Muscle of leg (tissue), 11 donors: Measurements from ENCODE around the gene PCDHGB4. TPM values are rescaled to one million over a fixed set of nuclear protein-coding genes. Genes with fewer than 3 reads are reported as not detected.
A peak's percentile ranks its signal among the peaks of the same experiment; 100 is the strongest.
"Not testable (repeated sequence)": the region's sequence is repeated elsewhere in the genome, so short reads cannot be mapped to it uniquely, and the experiment has no call there.

Experiments
- DNase-seq: peaks from one replicate; pipeline ENCODE4 v3.0.0; 2013
- H3K27ac ChIP-seq: one replicate; pipeline ENCODE4 v1.5.1; 2013; ENCODE audit warnings: mild to moderate bottlenecking, low read length, control low read depth
- H3K27me3 ChIP-seq: one replicate; pipeline ENCODE4 v1.6.1; 2013; ENCODE audit warnings: low read length; ENCODE audit not compliant: control insufficient read depth, insufficient read depth
- H3K36me3 ChIP-seq: one replicate; pipeline ENCODE4 v1.6.1; 2013; ENCODE audit warnings: low read length; ENCODE audit not compliant: control insufficient read depth, insufficient read depth
- H3K4me1 ChIP-seq: one replicate; pipeline ENCODE4 v1.6.1; 2013; ENCODE audit warnings: low read length; ENCODE audit not compliant: control insufficient read depth, insufficient read depth
- H3K4me3 ChIP-seq: one replicate; pipeline ENCODE4 v1.5.1; 2013; ENCODE audit warnings: low read length, control low read depth
- H3K9me3 ChIP-seq: replicated peaks from 2 replicates; pipeline ENCODE4 v1.6.1; 2013; ENCODE audit warnings: low read depth, low read length; ENCODE audit not compliant: control insufficient read depth
- WGBS: methylation state at CpG from one replicate; pipeline ENCODE4 v1.1.5; 2013; ENCODE audit warnings: missing lambda C conversion rate; ENCODE audit not compliant: insufficient coverage; 5-methylcytosine and 5-hydroxymethylcytosine counted together
- polyA plus RNA-seq, 8 donors: library from polyadenylated mRNA; unstranded; fragments of 120-200 nt; gene quantifications; one replicate each; pipeline versions ENCODE4 v1.2.1 to v1.2.3, GENCODE V29; 2013; ENCODE audit warnings: inconsistent platforms in 1 of 8, low replicate concordance in 1 of 8; ENCODE audit not compliant: insufficient read length in 8 of 8, insufficient read depth in 1 of 8
- total RNA-seq: library from RNA; stranded (reverse); fragments of 120-200 nt; gene quantifications from one replicate; pipeline ENCODE4 v1.2.4, GENCODE V29; 2013

The PCDHGB4 gene
- total and polyA plus RNA-seq, 9 donors, result 1.7 to 4.2 (median 2.5) TPM

- Histone ChIP-seq H3K4me1 (no peaks in the 10 kb centered on the region), H3K36me3 (no peaks in the 10 kb centered on the region), H3K27ac (no peak overlapping the region), H3K27me3 (peaks cover 17% of the 10 kb centered on the region), H3K4me3 (no peak overlapping the region), H3K9me3 (peaks cover 76% of the 10 kb centered on the region)
- DNase-seq, result no peak
- 26% methylated on average over 61 of the region's 61 CpGs for WGBS
Observed at GRCh38 chr5:141399555-141400258, 12.2 kb downstream of the PCDHGB4 start.

GRCh38 chr5:141402553-141403243, 15.2 kb downstream of the PCDHGB4 start, which contains the start of gene PCDHGA9:
PCDHGA9 (plus strand) TSS chr5:141402778; CDS start chr5:141402953, 175 bp downstream.
- peak within 1 kb of the TSS; percentile 31 for H3K4me3 ChIP-seq
- WGBS, result 12% methylated on average over 21 of the region's 27 CpGs
- peaks cover 85% of the 10 kb centered on the region for H3K9me3 ChIP-seq
- no peaks in the 10 kb centered on the region for H3K4me1 ChIP-seq
- no peak within 1 kb of the TSS for H3K27ac ChIP-seq
- peak; percentile 28 for DNase-seq
- H3K27me3 ChIP-seq, result peaks cover 21% of the 10 kb centered on the region
- no peaks in the 10 kb centered on the region for H3K36me3 ChIP-seq

GRCh38 chr5:141403387-141403786, 15.9 kb downstream of the PCDHGB4 start:
- no peaks in the 10 kb centered on the region for H3K36me3 ChIP-seq
- H3K4me3 ChIP-seq, result no peak overlapping the region
- peaks cover 89% of the 10 kb centered on the region for H3K9me3 ChIP-seq
- no peaks in the 10 kb centered on the region for H3K4me1 ChIP-seq
- peaks cover 24% of the 10 kb centered on the region for H3K27me3 ChIP-seq
- H3K27ac ChIP-seq, result no peak overlapping the region
- DNase-seq, result no peak
- 26% methylated on average over 20 of the region's 22 CpGs for WGBS

GRCh38 chr5:141407790-141408505, 20.4 kb downstream of the PCDHGB4 start, which contains the start of gene PCDHGB6:
PCDHGB6 (plus strand) TSS chr5:141408021; CDS start chr5:141408203, 182 bp downstream.
- not testable (repeated sequence) for H3K27ac ChIP-seq, H3K36me3 ChIP-seq, H3K4me1 ChIP-seq
- H3K4me3 ChIP-seq, result peak within 1 kb of the TSS; percentile 27
- WGBS, result 10% methylated on average over 19 of the region's 51 CpGs
- peaks cover 21% of the 10 kb centered on the region for H3K27me3 ChIP-seq
- DNase-seq, result peak; percentile 45
- H3K9me3 ChIP-seq, result peaks cover 86% of the 10 kb centered on the region

- H3K4me1 ChIP-seq, result no peaks in the 10 kb centered on the region
- peaks cover 87% of the 10 kb centered on the region for H3K9me3 ChIP-seq
- peaks cover 27% of the 10 kb centered on the region for H3K27me3 ChIP-seq
- no peak for DNase-seq
- 16% methylated on average over 64 of the region's 64 CpGs for whole genome bisulfite sequencing
- H3K4me3 ChIP-seq, result no peak overlapping the region
- H3K27ac ChIP-seq, result no peak overlapping the region
- no peaks in the 10 kb centered on the region for H3K36me3 ChIP-seq
Observed at GRCh38 chr5:141409598-141410306, 22.3 kb downstream of the PCDHGB4 start.

GRCh38 chr5:141411575-141411974, 24.1 kb downstream of the PCDHGB4 start:
- H3K9me3 ChIP-seq, result peaks cover 82% of the 10 kb centered on the region
- WGBS, result 46% methylated on average over 3 of the region's 3 CpGs
- H3K27me3 ChIP-seq, result peaks cover 24% of the 10 kb centered on the region

GRCh38 chr5:141412854-141413539, 25.5 kb downstream of the PCDHGB4 start, which contains the start of gene PCDHGA10:
PCDHGA10 (plus strand) TSS chr5:141412987; CDS start chr5:141413176, 189 bp downstream.
- H3K9me3 ChIP-seq, result peaks cover 76% of the 10 kb centered on the region
- H3K27ac ChIP-seq, result no peak within 1 kb of the TSS
- peak within 1 kb of the TSS; percentile 19 for H3K4me3 ChIP-seq
- DNase-seq, result peak; percentile 38
- peaks cover 21% of the 10 kb centered on the region for H3K27me3 ChIP-seq
- WGBS, result 12% methylated on average over 23 of the region's 31 CpGs
- H3K36me3 ChIP-seq, result no peaks in the 10 kb centered on the region
- H3K4me1 ChIP-seq, result peaks cover 2% of the 10 kb centered on the region

More at GRCh38 chr5:141411575-141411974, 24.1 kb downstream of the PCDHGB4 start:
- Histone ChIP-seq H3K4me3 (no peak overlapping the region), H3K36me3 (no peaks in the 10 kb centered on the region), H3K4me1 (no peaks in the 10 kb centered on the region), H3K27ac (no peak overlapping the region)
- DNase-seq, result no peak

- no peak overlapping the region for H3K27ac ChIP-seq
- no peaks in the 10 kb centered on the region for H3K36me3 ChIP-seq
- peaks cover 2% of the 10 kb centered on the region for H3K4me1 ChIP-seq
- peaks cover 76% of the 10 kb centered on the region for H3K9me3 ChIP-seq
- H3K4me3 ChIP-seq, result peak overlapping the region; percentile 19
- DNase-seq, result no peak
- H3K27me3 ChIP-seq, result peaks cover 18% of the 10 kb centered on the region
- WGBS, result 13% methylated on average over 20 of the region's 25 CpGs
Observed at GRCh38 chr5:141413540-141414069, 26.1 kb downstream of the PCDHGB4 start.
